WERI-Rb-1 (cell line): ENCODE measurements around the gene GTF3C2.

Experiments used
- DNase-seq: peaks from one replicate; pipeline ENCODE4 v3.0.0-alpha.2; 2020
- H3K27ac ChIP-seq: fragments of 250-450 bp; sonication (Bioruptor Pico); 2 replicates; pipeline ENCODE4 v1.5.1; 2020; ENCODE audit warnings: mild to moderate bottlenecking, moderate library complexity
- H3K27me3 ChIP-seq: fragments of 250-450 bp; sonication (Bioruptor Pico); 2 replicates; pipeline ENCODE4 v1.5.1; 2021; ENCODE audit warnings: mild to moderate bottlenecking, low read depth, moderate library complexity; ENCODE audit not compliant: insufficient read depth, severe bottlenecking
- H3K36me3 ChIP-seq: fragments of 250-450 bp; sonication (Bioruptor Pico); 2 replicates; pipeline ENCODE4 v1.5.1; 2020; ENCODE audit warnings: mild to moderate bottlenecking, moderate library complexity
- H3K4me3 ChIP-seq: 2 replicates; pipeline ENCODE4 v1.5.1; 2011; ENCODE audit warnings: low read depth, mild to moderate bottlenecking, control low read depth, low read length
- H3K9me3 ChIP-seq: fragments of 250-450 bp; sonication (Bioruptor Pico); 2 replicates; pipeline ENCODE4 v1.5.1; 2021; ENCODE audit warnings: mild to moderate bottlenecking, moderate library complexity; ENCODE audit not compliant: severe bottlenecking
- CTCF ChIP-seq: IDR thresholded peaks from 2 replicates; pipeline ENCODE4 v1.5.1; 2011; ENCODE audit warnings: low read depth, mild to moderate bottlenecking, control low read depth, inconsistent platforms, low read length

The GTF3C2 gene

GRCh38 chr2:27316655-27317412 is 39.7 kb downstream of the GTF3C2 start:
- H3K4me3 ChIP-seq: no peak overlapping the region
- no peak for TF ChIP-seq CTCF
- no peak overlapping the region for H3K27ac ChIP-seq
- no peaks in the 10 kb centered on the region for H3K27me3 ChIP-seq
- no peaks in the 10 kb centered on the region for H3K9me3 ChIP-seq
- DNase-seq: no peak
- H3K36me3 ChIP-seq: no peaks in the 10 kb centered on the region

- TF ChIP-seq CTCF: no peak
- Histone ChIP-seq H3K4me3 (no peak overlapping the region), H3K27me3 (no peaks in the 10 kb centered on the region), H3K36me3 (no peaks in the 10 kb centered on the region), H3K9me3 (no peaks in the 10 kb centered on the region), H3K27ac (no peak overlapping the region)
- DNase-seq: no peak
These were observed 41.4 kb downstream of the GTF3C2 start for GRCh38 chr2:27315122-27315521.

GRCh38 chr2:27314709-27315108 is 41.9 kb downstream of the GTF3C2 start:
- no peaks in the 10 kb centered on the region for H3K36me3 ChIP-seq
- no peaks in the 10 kb centered on the region for H3K9me3 ChIP-seq
- no peak overlapping the region for H3K27ac ChIP-seq
- no peaks in the 10 kb centered on the region for H3K27me3 ChIP-seq
- TF ChIP-seq CTCF: no peak
- DNase-seq: no peak
- no peak overlapping the region for H3K4me3 ChIP-seq

- no peak overlapping the region for H3K4me3 ChIP-seq
- no peaks in the 10 kb centered on the region for H3K9me3 ChIP-seq
- no peaks in the 10 kb centered on the region for H3K36me3 ChIP-seq
- TF ChIP-seq CTCF: no peak
- no peak for DNase-seq
- H3K27me3 ChIP-seq: no peaks in the 10 kb centered on the region
- no peak overlapping the region for H3K27ac ChIP-seq
These were observed 42.5 kb downstream of the GTF3C2 start for GRCh38 chr2:27313882-27314645.

GRCh38 chr2:27312152-27312551 is 44.4 kb downstream of the GTF3C2 start:
- peaks cover 15% of the 10 kb centered on the region for H3K27me3 ChIP-seq
- H3K9me3 ChIP-seq: no peaks in the 10 kb centered on the region
- no peak for TF ChIP-seq CTCF
- DNase-seq: no peak
- H3K27ac ChIP-seq: no peak overlapping the region
- H3K4me3 ChIP-seq: no peak overlapping the region
- no peaks in the 10 kb centered on the region for H3K36me3 ChIP-seq
